Keratinocyte (primary cell): ENCODE results near the gene SPSB2. TPM values are rescaled to one million over a fixed set of nuclear protein-coding genes. Genes with fewer than 3 reads are reported as not detected.
A peak's percentile ranks its signal among the peaks of the same experiment; 100 is the strongest.

Experiments
- DNase-seq: peaks from one replicate; pipeline ENCODE4 v3.0.0-alpha.2; 2011; ENCODE audit warnings: low read depth, missing footprints, low spot score
- FAIRE-seq: peaks from 2 replicates; lab custom pipeline; 2011; peaks lifted over from hg19 to GRCh38; lab: Jason Lieb, UNC
- H2AFZ ChIP-seq: 2 replicates; pipeline ENCODE4 v1.6.0; 2012; ENCODE audit warnings: low read length, control low read depth, inconsistent platforms; ENCODE audit not compliant: control insufficient read depth
- H3K27ac ChIP-seq: 2 replicates; pipeline ENCODE4 v1.5.1; 2011; ENCODE audit warnings: low read length; ENCODE audit not compliant: control insufficient read depth, insufficient read depth
- H3K27me3 ChIP-seq: 3 replicates; pipeline ENCODE4 v1.6.0; 2011; ENCODE audit warnings: low read length; ENCODE audit not compliant: control insufficient read depth, insufficient read depth; ENCODE audit errors: extremely low read depth
- H3K36me3 ChIP-seq, 2 experiments: 2 replicates in 1 of 2; 3 replicates in 1 of 2; pipeline ENCODE4 v1.5.1; 2011; ENCODE audit warnings: low read length in 2 of 2, mild to moderate bottlenecking in 1 of 2; ENCODE audit not compliant: control insufficient read depth in 2 of 2, insufficient read depth in 2 of 2; ENCODE audit errors: extremely low read depth in 1 of 2
- H3K4me1 ChIP-seq: 3 replicates; pipeline ENCODE4 v1.5.1; 2011; ENCODE audit warnings: low read length; ENCODE audit not compliant: control insufficient read depth, insufficient read depth; ENCODE audit errors: extremely low read depth
- H3K4me2 ChIP-seq: 3 replicates; pipeline ENCODE4 v1.6.0; 2011; ENCODE audit warnings: low read depth, low read length; ENCODE audit not compliant: control insufficient read depth, insufficient read depth; ENCODE audit errors: extremely low read depth
- H3K4me3 ChIP-seq, 3 experiments: fragments of 200-600 bp in 1 of 3; sonication (generic) in 1 of 3; 2 replicates in 2 of 3; 3 replicates in 1 of 3; pipeline ENCODE4 v1.5.1; 2011 to 2016; ENCODE audit warnings: low read length in 3 of 3, mild to moderate bottlenecking in 3 of 3, control low read depth in 2 of 3, inconsistent platforms in 1 of 3, low read depth in 1 of 3, mixed read lengths in 1 of 3, mixed run types in 1 of 3, moderate library complexity in 1 of 3; ENCODE audit not compliant: control insufficient read depth in 2 of 3, insufficient read depth in 2 of 3; ENCODE audit errors: extremely low read depth in 1 of 3
- H3K79me2 ChIP-seq: 2 replicates; pipeline ENCODE4 v1.6.0; 2012; ENCODE audit warnings: low read length; ENCODE audit not compliant: control insufficient read depth, insufficient read depth
- H3K9ac ChIP-seq: 3 replicates; pipeline ENCODE4 v1.6.0; 2011; ENCODE audit warnings: low read length; ENCODE audit not compliant: control insufficient read depth, insufficient read depth; ENCODE audit errors: extremely low read depth
- H3K9me1 ChIP-seq: 3 replicates; pipeline ENCODE4 v1.6.0; 2011; ENCODE audit warnings: low read length; ENCODE audit not compliant: control insufficient read depth, insufficient read depth; ENCODE audit errors: extremely low read depth
- H3K9me3 ChIP-seq: 2 replicates; pipeline ENCODE4 v1.5.1; 2012; ENCODE audit warnings: low read depth, low read length; ENCODE audit not compliant: control insufficient read depth
- H4K20me1 ChIP-seq: 3 replicates; pipeline ENCODE4 v1.6.0; 2011; ENCODE audit warnings: low read length; ENCODE audit not compliant: control insufficient read depth, insufficient read depth; ENCODE audit errors: extremely low read depth
- EZH2 ChIP-seq: IDR thresholded peaks from one replicate; pipeline ENCODE4 v1.6.1; 2012; ENCODE audit warnings: inconsistent platforms, mild to moderate bottlenecking, low read length, moderate library complexity
- dilution Hi-C: fragments of 300-500 bp; cut with MboI; formaldehyde crosslinking; loops from one replicate; pipeline ENCODE4 v1.7.0; 2020; ENCODE audit warnings: low sequenced_read_pairs; ENCODE audit not compliant: extremely low pct_ligation_motif_present
- polyA plus RNA-seq, 5 experiments: library from polyadenylated mRNA; depleted of rRNA in 3 of 5; stranded (reverse) in 3 of 5; stranded (forward) in 1 of 5; unstranded in 1 of 5; fragments of >200 nt; gene quantifications; 1 replicate in 1 of 5; 2 replicates in 3 of 5; 3 replicates in 1 of 5; pipeline versions ENCODE4 v1.2.1 to v1.2.3, GENCODE V29; 2011 to 2012; ENCODE audit warnings: missing spikeins in 2 of 5, low read depth in 1 of 5, low replicate concordance in 1 of 5
- TF ChIP-seq, protein P1 (sequence below), 3 experiments: IDR thresholded peaks in 1 of 3; conservative IDR thresholded peaks in 1 of 3; optimal IDR thresholded peaks in 1 of 3; 2 replicates in 2 of 3; 3 replicates in 1 of 3; pipeline versions ENCODE3 to v1.5.1; 2011; ENCODE audit warnings: low read length in 3 of 3, mild to moderate bottlenecking in 3 of 3, moderate library complexity in 2 of 3, control low read depth in 1 of 3, inconsistent platforms in 1 of 3; ENCODE audit not compliant: insufficient read depth in 2 of 3; ENCODE audit errors: extremely low read depth in 1 of 3

SPSB2 gene
- polyA plus RNA-seq, 1 donor (not counting 4 experiments of a cell fraction or from before 2014, with no cell fraction given): 4.9 TPM

DNA sequence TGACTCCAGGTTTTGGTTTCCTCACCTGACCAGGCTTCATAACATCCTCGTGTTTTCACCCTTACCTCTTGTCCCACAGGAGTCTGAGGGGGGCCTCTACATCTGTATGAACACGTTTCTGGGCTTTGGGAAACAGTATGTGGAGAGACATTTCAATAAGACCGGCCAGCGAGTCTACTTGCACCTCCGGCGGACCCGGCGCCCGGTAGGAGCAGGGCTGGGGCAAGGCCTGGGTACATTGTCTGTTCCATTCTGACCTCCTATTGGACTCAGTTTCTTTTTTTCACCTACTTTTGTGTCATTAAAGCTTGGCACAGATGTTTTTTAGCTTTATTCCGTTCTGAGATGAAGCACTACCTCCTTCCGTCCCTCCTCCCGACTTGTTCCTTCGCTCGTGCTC is 17.8 kb downstream of the SPSB2 start:
- FAIRE-seq: no peak
- Histone ChIP-seq H3K36me3 (peaks cover 39 to 43% of the 10 kb centered on the region in 2 experiments), H3K4me2 (no peak overlapping the region), H3K4me3 (no peak overlapping the region), H3K9ac (no peak overlapping the region), H4K20me1 (no peaks in the 10 kb centered on the region), H3K27ac (no peak overlapping the region), H3K27me3 (no peaks in the 10 kb centered on the region), H3K4me1 (peaks cover 17% of the 10 kb centered on the region), H3K79me2 (peaks cover 34% of the 10 kb centered on the region), H2AFZ (no peak overlapping the region), H3K9me1 (no peaks in the 10 kb centered on the region), H3K9me3 (no peaks in the 10 kb centered on the region)
- no peak for DNase-seq
- dilution Hi-C loops: no loop called here
- TF ChIP-seq, protein P1, sequence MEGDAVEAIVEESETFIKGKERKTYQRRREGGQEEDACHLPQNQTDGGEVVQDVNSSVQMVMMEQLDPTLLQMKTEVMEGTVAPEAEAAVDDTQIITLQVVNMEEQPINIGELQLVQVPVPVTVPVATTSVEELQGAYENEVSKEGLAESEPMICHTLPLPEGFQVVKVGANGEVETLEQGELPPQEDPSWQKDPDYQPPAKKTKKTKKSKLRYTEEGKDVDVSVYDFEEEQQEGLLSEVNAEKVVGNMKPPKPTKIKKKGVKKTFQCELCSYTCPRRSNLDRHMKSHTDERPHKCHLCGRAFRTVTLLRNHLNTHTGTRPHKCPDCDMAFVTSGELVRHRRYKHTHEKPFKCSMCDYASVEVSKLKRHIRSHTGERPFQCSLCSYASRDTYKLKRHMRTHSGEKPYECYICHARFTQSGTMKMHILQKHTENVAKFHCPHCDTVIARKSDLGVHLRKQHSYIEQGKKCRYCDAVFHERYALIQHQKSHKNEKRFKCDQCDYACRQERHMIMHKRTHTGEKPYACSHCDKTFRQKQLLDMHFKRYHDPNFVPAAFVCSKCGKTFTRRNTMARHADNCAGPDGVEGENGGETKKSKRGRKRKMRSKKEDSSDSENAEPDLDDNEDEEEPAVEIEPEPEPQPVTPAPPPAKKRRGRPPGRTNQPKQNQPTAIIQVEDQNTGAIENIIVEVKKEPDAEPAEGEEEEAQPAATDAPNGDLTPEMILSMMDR (optimal IDR thresholded peaks at IDR 0.05 in 1 of 3, IDR thresholded peaks at IDR 0.05 in 1 of 3, conservative IDR thresholded peaks at IDR 0.05 in 1 of 3; ENCODE audit: extremely low read depth in 1 of 3, insufficient read depth in 2 of 3, low read length in 3 of 3): no peak
- no peak for TF ChIP-seq EZH2

DNA sequence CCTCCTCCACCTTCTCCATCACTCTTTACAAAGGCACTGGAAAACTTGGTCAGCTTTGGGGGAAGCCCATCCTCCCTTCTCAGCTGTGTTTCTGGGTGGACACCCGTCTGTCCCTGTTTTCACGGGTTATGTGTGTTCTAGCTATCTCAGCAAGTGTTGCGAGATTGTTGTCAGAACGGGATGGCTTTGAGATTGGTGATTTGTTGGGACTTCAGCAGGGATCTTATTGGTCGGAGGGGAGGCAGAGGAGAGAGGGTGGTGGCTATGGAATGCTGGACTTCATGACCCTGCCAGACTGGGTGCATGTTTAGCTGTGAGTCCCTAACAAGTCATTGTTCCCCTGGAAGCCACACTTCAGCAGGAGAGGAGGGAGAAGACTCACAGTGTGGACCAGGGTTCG is 19.1 kb downstream of the SPSB2 start:
- H2AFZ ChIP-seq: no peak overlapping the region
- no peaks in the 10 kb centered on the region for H3K9me1 ChIP-seq
- no peak overlapping the region for H3K27ac ChIP-seq
- peaks cover 41% of the 10 kb centered on the region for H3K79me2 ChIP-seq
- no peak overlapping the region for H3K9ac ChIP-seq
- DNase-seq: no peak
- no peaks in the 10 kb centered on the region for H4K20me1 ChIP-seq
- H3K27me3 ChIP-seq: no peaks in the 10 kb centered on the region
- FAIRE-seq: no peak
- no peak for TF ChIP-seq EZH2
- TF ChIP-seq, protein P1 (optimal IDR thresholded peaks at IDR 0.05 in 1 of 3, IDR thresholded peaks at IDR 0.05 in 1 of 3, conservative IDR thresholded peaks at IDR 0.05 in 1 of 3; ENCODE audit: extremely low read depth in 1 of 3, insufficient read depth in 2 of 3, low read length in 3 of 3): no peak
- dilution Hi-C loops: no loop called here
- peaks cover 21% of the 10 kb centered on the region for H3K4me1 ChIP-seq
- peak overlapping the region in 1 of 3 experiments; percentile 95 for H3K4me3 ChIP-seq
- H3K4me2 ChIP-seq: peak overlapping the region; percentile 88
- H3K36me3 ChIP-seq: peaks cover 34 to 42% of the 10 kb centered on the region in 2 experiments
- H3K9me3 ChIP-seq: no peaks in the 10 kb centered on the region
